Body of pancreas (tissue), 4 donors: Measurements from ENCODE around the gene AGK. TPM values are rescaled to one million over a fixed set of nuclear protein-coding genes. Genes with fewer than 3 reads are reported as not detected.

Experiments used
- ATAC-seq: fragments of 150-250 bp; one replicate; pipeline ENCODE4 v1.9.1; 2016
- DNase-seq, 4 donors: peaks; one replicate each; pipeline ENCODE4 v3.0.0-alpha.2; 2019
- H3K27ac ChIP-seq, 4 donors: fragments of 200-600 bp; sonication (generic); 1 replicate in 3 of 4; 2 replicates in 1 of 4; pipeline versions ENCODE4 v1.5.1 to v1.6.1; 2016 to 2019; ENCODE audit warnings: mild to moderate bottlenecking in 1 of 4, mixed read lengths in 1 of 4, moderate library complexity in 1 of 4
- H3K27me3 ChIP-seq, 2 donors: fragments of 200-600 bp; sonication (generic); one replicate each; pipeline ENCODE4 v1.6.0; 2016; ENCODE audit warnings: mild to moderate bottlenecking in 1 of 2
- H3K36me3 ChIP-seq, 2 donors: fragments of 200-600 bp; sonication (generic); replicated peaks in 1 of 2; 2 replicates each; pipeline ENCODE4 v1.5.1; 2016; ENCODE audit warnings: low read depth in 2 of 2; ENCODE audit not compliant: insufficient read depth in 1 of 2
- H3K4me1 ChIP-seq: fragments of 200-600 bp; sonication (generic); one replicate; pipeline ENCODE4 v1.6.0; 2016
- H3K4me3 ChIP-seq, 2 donors: fragments of 200-600 bp; sonication (generic); 1 replicate in 1 of 2; 2 replicates in 1 of 2; pipeline ENCODE4 v1.5.1; 2016 to 2019
- H3K9me3 ChIP-seq, 3 donors: fragments of 200-600 bp; sonication (generic); 1 replicate in 2 of 3; 2 replicates in 1 of 3; pipeline ENCODE4 v1.5.1; 2016
- CTCF ChIP-seq, 7 experiments: fragments of 450-650 bp in 4 of 7; fragments of 200-600 bp in 3 of 7; sonication (generic) in 3 of 7; IDR thresholded peaks; one replicate each; pipeline ENCODE4 v1.5.1; 2016 to 2019; ENCODE audit warnings: antibody characterized with exemption in 7 of 7
- POLR2A ChIP-seq, 3 donors: fragments of 450-650 bp; IDR thresholded peaks; one replicate each; pipeline ENCODE4 v1.6.1; 2016; ENCODE audit warnings: antibody characterized with exemption in 3 of 3, mild to moderate bottlenecking in 2 of 3
- WGBS, 2 donors: methylation state at CpG; one replicate each; pipeline ENCODE4 v1.1.5; 2017; 5-methylcytosine and 5-hydroxymethylcytosine counted together
- intact Hi-C: fragments of 100-400 bp; cut with DNase I; formaldehyde crosslinking; loops from one replicate; pipeline ENCODE4 v1.15.1; 2023
- total RNA-seq, 2 donors: library from RNA; depleted of rRNA; stranded (reverse); fragments of >200 nt; gene quantifications; one replicate each; pipeline ENCODE4 v1.1.0, GENCODE V29; 2016

Gene AGK
- total RNA-seq, 2 donors from 2014 or later, result 12.7 to 30.7 TPM

- peaks cover 0 to 4% of the 10 kb centered on the region in 2 donors for H3K36me3 ChIP-seq
- no peak overlapping the region for H3K4me3 ChIP-seq
- ATAC-seq (no peak), DNase-seq (no peak)
- no peaks in the 10 kb centered on the region for H3K4me1 ChIP-seq
- no peak overlapping the region for H3K27ac ChIP-seq
- no peaks in the 10 kb centered on the region for H3K27me3 ChIP-seq
- WGBS, 2 donors, result 100% methylated on average over 1 of the region's 1 CpG
- TF ChIP-seq POLR2A (IDR thresholded peaks at IDR 0.05), result no peak
- TF ChIP-seq CTCF (IDR thresholded peaks at IDR 0.05), result no peak
- H3K9me3 ChIP-seq, result no peaks in the 10 kb centered on the region
- intact Hi-C loops, result no loop called here
These were observed 73.6 kb downstream of the AGK start for GRCh38 chr7:141624763-141625162.

GRCh38 chr7:141630621-141631020, 79.4 kb downstream of the AGK start:
- no peak for ATAC-seq
- intact Hi-C loops, result no loop called here

GRCh38 chr7:141631525-141631924, 80.3 kb downstream of the AGK start:
- H3K36me3 ChIP-seq, result no peaks in the 10 kb centered on the region
- H3K4me3 ChIP-seq, result no peak overlapping the region
- WGBS, 2 donors, result 92 to 100% methylated on average over 2 of the region's 2 CpGs
- no peaks in the 10 kb centered on the region for H3K27me3 ChIP-seq
- H3K4me1 ChIP-seq, result no peaks in the 10 kb centered on the region
- DNase-seq (no peak), ATAC-seq (no peak)
- H3K9me3 ChIP-seq, result no peaks in the 10 kb centered on the region
- TF ChIP-seq POLR2A (IDR thresholded peaks at IDR 0.05) (no peak), CTCF (IDR thresholded peaks at IDR 0.05) (no peak)
- H3K27ac ChIP-seq, result no peak overlapping the region
- intact Hi-C loops, result no loop called here

More at GRCh38 chr7:141630621-141631020, 79.4 kb downstream of the AGK start:
- DNase-seq, result no peak
- Histone ChIP-seq H3K9me3 (no peaks in the 10 kb centered on the region), H3K36me3 (no peaks in the 10 kb centered on the region), H3K27ac (no peak overlapping the region), H3K27me3 (no peaks in the 10 kb centered on the region), H3K4me1 (no peaks in the 10 kb centered on the region), H3K4me3 (no peak overlapping the region)
- WGBS, 2 donors, result 85 to 87% methylated on average over 4 of the region's 4 CpGs
- TF ChIP-seq CTCF (IDR thresholded peaks at IDR 0.05) (no peak), POLR2A (IDR thresholded peaks at IDR 0.05) (no peak)

- Histone ChIP-seq H3K27ac (no peak overlapping the region), H3K4me3 (no peak overlapping the region), H3K4me1 (no peaks in the 10 kb centered on the region), H3K9me3 (no peaks in the 10 kb centered on the region), H3K27me3 (no peaks in the 10 kb centered on the region), H3K36me3 (no peaks in the 10 kb centered on the region)
- intact Hi-C loops, result no loop called here
- no peak for ATAC-seq
- 94 to 96% methylated on average over 5 of the region's 5 CpGs for WGBS, 2 donors
- DNase-seq, result no peak
- no peak for TF ChIP-seq POLR2A (IDR thresholded peaks at IDR 0.05)
- TF ChIP-seq CTCF (IDR thresholded peaks at IDR 0.05), result no peak
These were observed 82.9 kb downstream of the AGK start for GRCh38 chr7:141634065-141634464.

- 84% methylated on average over 3 of the region's 3 CpGs for WGBS, 2 donors
- TF ChIP-seq CTCF (IDR thresholded peaks at IDR 0.05), result no peak
- TF ChIP-seq POLR2A (IDR thresholded peaks at IDR 0.05), result no peak
- Histone ChIP-seq H3K27me3 (no peaks in the 10 kb centered on the region), H3K27ac (no peak overlapping the region), H3K36me3 (no peaks in the 10 kb centered on the region), H3K4me1 (no peaks in the 10 kb centered on the region), H3K9me3 (no peaks in the 10 kb centered on the region), H3K4me3 (no peak overlapping the region)
- DNase-seq (no peak), ATAC-seq (no peak)
- intact Hi-C loops, result no loop called here
These were observed 84.8 kb downstream of the AGK start for GRCh38 chr7:141636053-141636452.
